NCI-H2107 (cell line): ENCODE measurements around the gene OSTM1.
A peak's percentile ranks its signal among the peaks of the same experiment; 100 is the strongest.
"Not testable (repeated sequence)": the region's sequence is repeated elsewhere in the genome, so short reads cannot be mapped to it uniquely, and the experiment has no call there.

Source experiments
- DNase-seq: peaks from one replicate; lab custom pipeline; 2025; lab: John Stamatoyannopoulos, UW

OSTM1 gene

GRCh38 chr6:108020472-108021116 is 53.9 kb downstream of the OSTM1 start:
- DNase-seq, result no peak

GRCh38 chr6:108016283-108016682 is 58.3 kb downstream of the OSTM1 start:
- not testable (repeated sequence) for DNase-seq

- DNase-seq, result no peak
Observed at GRCh38 chr6:108013787-108014439, 60.6 kb downstream of the OSTM1 start.

GRCh38 chr6:108009894-108010293 is 64.6 kb downstream of the OSTM1 start:
- no peak for DNase-seq

- DNase-seq, result not testable (repeated sequence)
Observed at GRCh38 chr6:108009258-108009657, 65.3 kb downstream of the OSTM1 start.

- no peak for DNase-seq
Observed at GRCh38 chr6:108008363-108008762, 66.2 kb downstream of the OSTM1 start.

- DNase-seq, result no peak
Observed at GRCh38 chr6:108005961-108006360, 68.6 kb downstream of the OSTM1 start.

GRCh38 chr6:108004861-108005260 is 69.7 kb downstream of the OSTM1 start:
- DNase-seq, result no peak

- peak; percentile 6 for DNase-seq
Observed at GRCh38 chr6:108002365-108003221, 71.9 kb downstream of the OSTM1 start.

GRCh38 chr6:108001696-108002231 is 72.8 kb downstream of the OSTM1 start:
- no peak for DNase-seq

GRCh38 chr6:108000259-108000658 is 74.3 kb downstream of the OSTM1 start:
- DNase-seq, result not testable (repeated sequence)

- no peak for DNase-seq
Observed at GRCh38 chr6:107999341-107999740, 75.2 kb downstream of the OSTM1 start.

GRCh38 chr6:107991772-107992550 is 82.6 kb downstream of the OSTM1 start:
- DNase-seq, result no peak
